ENCODE results near the gene GIGYF1. TPM values are rescaled to one million over a fixed set of nuclear protein-coding genes. Genes with fewer than 3 reads are reported as not detected.

The GIGYF1 gene
- total and polyA plus RNA-seq, 2 of the 13 experiments (the other 11 are each of a cell fraction or from before 2014, with no cell fraction given), result 7.6 to 16.1 TPM

GRCh38 chr7:100693312-100694097 is 545 bp downstream of the GIGYF1 start (continued):
- TF ChIP-seq RERE (CRISPR knock-in tag; IDR thresholded peaks at IDR 0.05; ENCODE audit: low read depth), result no peak
- TF ChIP-seq SMARCC2 (IDR thresholded peaks at IDR 0.05), result no peak
- TF ChIP-seq E2F2 (CRISPR knock-in tag; IDR thresholded peaks at IDR 0.05; ENCODE audit: borderline replicate concordance), result no peak
- TF ChIP-seq NFAT5 (CRISPR knock-in tag; IDR thresholded peaks at IDR 0.05), result no peak
- TF ChIP-seq ZNF501 (CRISPR knock-in tag; IDR thresholded peaks at IDR 0.05), result peak; percentile 43; the same call in 1 of the 2 replicates
- no peak for TF ChIP-seq ZNF382 (CRISPR knock-in tag; IDR thresholded peaks at IDR 0.05; ENCODE audit: borderline replicate concordance)
- no peak for TF ChIP-seq ZNF510 (CRISPR knock-in tag; IDR thresholded peaks at IDR 0.05; ENCODE audit: low read depth)
- TF ChIP-seq YEATS4 (CRISPR knock-in tag; IDR thresholded peaks at IDR 0.05; ENCODE audit: borderline replicate concordance), result peak; percentile 17; the same call in 1 of the 2 replicates
- no peak for TF ChIP-seq DMAP1 (CRISPR knock-in tag; IDR thresholded peaks at IDR 0.05)
- no peak for TF ChIP-seq YEATS2 (CRISPR knock-in tag; IDR thresholded peaks at IDR 0.05; ENCODE audit: borderline replicate concordance)
- TF ChIP-seq SETDB1 (CRISPR knock-in tag; IDR thresholded peaks at IDR 0.05; ENCODE audit: borderline replicate concordance), result no peak
- no peak for TF ChIP-seq HOXA9 (CRISPR knock-in tag; IDR thresholded peaks at IDR 0.05; ENCODE audit: borderline replicate concordance)
- TF ChIP-seq BRF2 (CRISPR knock-in tag; IDR thresholded peaks at IDR 0.05), result no peak
- peak; percentile 46; the same call in 1 of the 2 replicates for TF ChIP-seq ZFX (CRISPR knock-in tag; IDR thresholded peaks at IDR 0.05; ENCODE audit: low read depth)
- TF ChIP-seq IKZF4 (CRISPR knock-in tag; IDR thresholded peaks at IDR 0.05; ENCODE audit: borderline replicate concordance, low read depth, not compliant biosample characterization), result peak; percentile 56

All from HepG2 (cell line).